ACC112 (cell line): ENCODE data around the gene FKBP7.

Source experiments
- H2AFZ ChIP-seq: fragments of 200-600 bp; sonication (generic); one replicate; pipeline ENCODE4 v1.6.0; 2017; ENCODE audit warnings: antibody characterized with exemption, low read length; ENCODE audit not compliant: unreplicated experiment
- H3K27ac ChIP-seq: fragments of 200-600 bp; sonication (generic); 2 replicates; pipeline ENCODE4 v1.5.1; 2014; ENCODE audit warnings: low read depth, mild to moderate bottlenecking, antibody characterized with exemption, low read length, moderate library complexity
- H3K27me3 ChIP-seq: fragments of 200-600 bp; sonication (generic); 2 replicates; pipeline ENCODE4 v1.6.1; 2014; ENCODE audit warnings: mild to moderate bottlenecking, antibody characterized with exemption, low read length, moderate library complexity, mixed read lengths; ENCODE audit not compliant: insufficient read depth
- H3K36me3 ChIP-seq: fragments of 200-600 bp; sonication (generic); 2 replicates; pipeline ENCODE4 v1.6.1; 2016; ENCODE audit warnings: mild to moderate bottlenecking, antibody characterized with exemption, low read length, moderate library complexity, mixed read lengths; ENCODE audit not compliant: insufficient read depth
- H3K4me1 ChIP-seq: fragments of 200-600 bp; sonication (generic); one replicate; pipeline ENCODE4 v1.6.1; 2016; ENCODE audit warnings: low read length, mixed read lengths; ENCODE audit not compliant: insufficient read depth, unreplicated experiment, control insufficient read depth
- H3K4me3 ChIP-seq: fragments of 200-600 bp; sonication (generic); 2 replicates; pipeline ENCODE4 v1.5.1; 2014; ENCODE audit warnings: mild to moderate bottlenecking, low read depth, low read length
- H3K79me2 ChIP-seq: fragments of 200-600 bp; sonication (generic); one replicate; pipeline ENCODE4 v1.6.0; 2016; ENCODE audit warnings: low read length; ENCODE audit not compliant: control insufficient read depth, unreplicated experiment, insufficient read depth

The FKBP7 gene

DNA sequence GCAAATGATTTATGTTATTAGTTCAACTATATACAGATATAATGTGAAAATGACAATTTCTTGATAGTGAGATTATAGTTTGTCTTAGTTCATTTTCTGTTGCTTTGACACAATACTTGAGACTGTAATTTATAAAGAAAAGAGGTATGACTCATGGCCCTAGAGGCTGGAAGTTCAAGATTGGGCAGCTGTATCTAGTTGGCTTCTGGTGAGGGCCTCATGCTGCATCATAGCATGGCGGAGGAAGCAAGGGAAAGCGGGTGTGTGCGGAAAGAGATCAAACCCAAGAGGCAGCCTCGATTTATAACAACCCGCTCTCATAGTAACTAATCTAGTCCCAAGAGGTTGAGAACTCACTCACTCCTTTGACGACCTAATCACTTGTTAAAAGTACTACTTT is 13.2 kb upstream of the FKBP7 start:
- no peak overlapping the region for H2AFZ ChIP-seq
- H3K79me2 ChIP-seq = peaks cover 8% of the 10 kb centered on the region
- H3K36me3 ChIP-seq = peaks cover 28% of the 10 kb centered on the region

GRCh38 chr2:178485356-178485755 is 7.0 kb upstream of the FKBP7 start:
- H3K36me3 ChIP-seq = peaks cover 16% of the 10 kb centered on the region; the same call in 1 of the 2 replicates
- peaks cover 56% of the 10 kb centered on the region for H3K79me2 ChIP-seq
- H3K27me3 ChIP-seq = no peaks in the 10 kb centered on the region
- no peak overlapping the region for H2AFZ ChIP-seq
- H3K27ac ChIP-seq = no peak overlapping the region
- H3K4me1 ChIP-seq = peaks cover 32% of the 10 kb centered on the region
- H3K4me3 ChIP-seq = no peak overlapping the region

More for the DNA sequence above, 13.2 kb upstream of the FKBP7 start:
- no peak overlapping the region for H3K4me3 ChIP-seq
- H3K27ac ChIP-seq = no peak overlapping the region
- H3K27me3 ChIP-seq = no peaks in the 10 kb centered on the region
- H3K4me1 ChIP-seq = no peaks in the 10 kb centered on the region

GRCh38 chr2:178484245-178485041 is 6.0 kb upstream of the FKBP7 start:
- Histone ChIP-seq H2AFZ (no peak overlapping the region), H3K27me3 (no peaks in the 10 kb centered on the region), H3K27ac (peak overlapping the region; percentile 45), H3K36me3 (peaks cover 10% of the 10 kb centered on the region; the same call in 1 of the 2 replicates), H3K79me2 (peaks cover 56% of the 10 kb centered on the region), H3K4me1 (peaks cover 36% of the 10 kb centered on the region), H3K4me3 (peak overlapping the region; percentile 53)

DNA sequence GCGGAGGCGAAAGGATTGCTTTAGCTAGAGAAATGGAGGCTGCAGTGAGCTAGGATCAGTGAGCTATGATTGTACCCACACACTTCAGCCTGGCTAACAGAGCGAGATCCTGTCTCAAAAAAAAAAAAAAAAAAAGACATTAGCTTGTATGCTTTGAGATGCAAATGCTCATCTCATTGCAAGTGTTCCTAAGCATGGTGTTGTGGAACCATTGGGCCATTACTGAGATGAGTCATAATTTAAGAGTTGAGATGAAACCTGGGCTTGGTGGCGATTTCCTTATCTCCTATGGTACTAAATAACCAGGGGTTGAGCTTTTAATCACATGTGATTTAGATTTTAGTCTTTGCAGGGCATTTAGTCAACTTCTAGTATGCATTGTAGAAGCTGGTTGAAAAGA is 4.0 kb upstream of the FKBP7 start:
- H3K36me3 ChIP-seq = peaks cover 10% of the 10 kb centered on the region; the same call in 1 of the 2 replicates
- H3K4me1 ChIP-seq = peaks cover 39% of the 10 kb centered on the region
- peak overlapping the region; percentile 89; the same call in 1 of the 2 replicates for H3K4me3 ChIP-seq
- H3K79me2 ChIP-seq = peaks cover 56% of the 10 kb centered on the region
- no peak overlapping the region for H3K27ac ChIP-seq
- no peaks in the 10 kb centered on the region for H3K27me3 ChIP-seq
- no peak overlapping the region for H2AFZ ChIP-seq

DNA sequence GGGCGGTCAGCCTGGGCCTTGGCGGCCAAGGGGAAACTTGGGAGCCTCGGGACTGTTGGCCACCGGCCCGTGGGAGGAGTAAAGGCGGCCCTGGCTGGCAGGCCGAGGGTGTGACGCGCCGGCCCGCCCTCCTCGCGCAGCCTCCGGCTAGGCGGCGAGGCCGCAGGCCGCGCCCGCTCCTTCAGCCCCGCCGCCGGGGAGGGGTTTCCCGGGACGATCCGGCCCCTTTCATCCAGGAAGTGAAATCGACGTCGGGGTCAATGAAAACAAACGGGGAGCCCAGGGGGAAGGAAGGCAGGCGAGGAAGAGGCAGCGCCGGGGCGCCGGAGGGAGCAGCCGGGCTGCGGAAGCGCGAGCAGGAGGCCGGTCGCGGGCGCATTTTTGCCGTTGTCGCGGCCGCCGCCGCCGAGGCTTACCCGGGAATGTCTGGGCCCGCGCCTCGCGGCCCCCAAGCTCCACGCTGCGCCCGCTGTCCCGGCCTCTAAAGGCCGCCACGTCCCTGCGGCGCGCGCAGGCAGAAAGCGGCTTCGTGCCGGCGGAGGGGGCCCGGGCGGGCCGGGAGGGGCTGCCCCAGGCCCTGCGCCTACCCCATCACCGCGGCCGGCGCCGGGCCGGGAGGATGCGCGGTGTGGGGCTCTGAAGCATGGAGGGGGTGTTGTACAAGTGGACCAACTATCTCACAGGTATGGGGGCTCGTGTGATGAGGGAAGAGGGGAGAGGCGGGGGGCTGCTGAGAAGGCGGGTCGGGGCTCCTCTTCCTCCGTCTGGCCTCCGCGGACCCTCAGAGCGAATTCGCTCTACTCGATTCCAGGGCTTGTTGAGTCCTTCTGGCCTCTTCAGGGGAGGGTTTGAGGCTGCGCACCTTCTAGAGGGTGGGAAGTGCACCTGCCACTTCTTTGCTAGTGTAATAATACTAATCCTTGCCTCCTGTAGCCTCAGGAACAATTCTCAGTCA is 2.1 kb upstream of the FKBP7 start, which contains the start of gene PLEKHA3:
Gene PLEKHA3 (plus strand): TSS at position 231 of the 955 bp plus-strand sequence. CDS start 413 bp downstream, at position 644.
- H3K27ac ChIP-seq = peak within 1 kb of the TSS; percentile 75
- no peaks in the 10 kb centered on the region for H3K27me3 ChIP-seq
- peaks cover 55% of the 10 kb centered on the region for H3K79me2 ChIP-seq
- no peaks in the 10 kb centered on the region for H3K36me3 ChIP-seq
- peak within 1 kb of the TSS; percentile 82 for H2AFZ ChIP-seq
- peaks cover 41% of the 10 kb centered on the region for H3K4me1 ChIP-seq
- peak within 1 kb of the TSS; percentile 89 for H3K4me3 ChIP-seq

DNA sequence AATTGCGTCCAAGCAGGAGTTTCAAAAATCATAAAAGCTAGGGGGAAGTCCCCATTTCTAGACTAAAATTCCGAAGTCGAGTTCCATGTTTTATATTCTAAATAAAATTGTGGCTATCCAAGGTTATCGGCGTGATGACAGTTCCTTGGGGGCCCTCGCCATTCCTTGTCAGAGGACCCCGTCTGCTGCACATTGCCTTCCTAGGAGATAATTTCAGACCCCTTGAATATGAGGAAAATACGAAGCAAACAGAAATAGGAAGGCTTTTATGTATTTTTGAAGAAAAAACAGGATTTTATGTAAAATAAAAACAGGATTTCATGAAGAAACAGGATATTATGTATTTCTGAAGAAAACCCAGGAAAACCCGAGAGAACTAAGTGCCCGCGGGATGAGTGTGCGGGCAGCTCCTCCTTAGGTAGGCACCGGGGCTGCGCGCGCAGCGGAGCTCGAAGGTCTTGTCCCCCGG is 1.4 kb upstream of the FKBP7 start:
- Histone ChIP-seq H3K79me2 (peaks cover 48% of the 10 kb centered on the region), H3K4me1 (peaks cover 34% of the 10 kb centered on the region), H3K4me3 (peak overlapping the region; percentile 89), H2AFZ (peak overlapping the region; percentile 82), H3K27ac (peak overlapping the region; percentile 75), H3K27me3 (no peaks in the 10 kb centered on the region), H3K36me3 (no peaks in the 10 kb centered on the region)

DNA sequence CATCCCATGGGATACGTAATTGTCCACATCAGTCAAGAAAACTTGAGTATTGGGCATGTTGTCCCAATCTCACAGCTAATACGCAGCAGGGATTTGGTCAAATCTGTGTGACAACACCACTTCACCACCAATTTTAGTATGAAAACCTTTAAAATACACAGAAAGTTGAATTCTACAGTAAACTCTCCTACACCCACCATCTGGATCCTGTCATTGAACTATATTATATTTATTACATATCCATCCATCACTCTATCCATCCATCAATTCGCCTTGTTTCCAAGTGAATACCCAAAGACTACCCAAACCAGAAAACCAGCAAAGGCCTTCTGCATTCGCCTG is 846 bp upstream of the FKBP7 start:
- no peaks in the 10 kb centered on the region for H3K27me3 ChIP-seq
- H3K36me3 ChIP-seq = no peaks in the 10 kb centered on the region
- peaks cover 42% of the 10 kb centered on the region for H3K79me2 ChIP-seq
- peak overlapping the region; percentile 89 for H3K4me3 ChIP-seq
- peak overlapping the region; percentile 75 for H3K27ac ChIP-seq
- peak overlapping the region; percentile 82 for H2AFZ ChIP-seq
- peaks cover 28% of the 10 kb centered on the region for H3K4me1 ChIP-seq

DNA sequence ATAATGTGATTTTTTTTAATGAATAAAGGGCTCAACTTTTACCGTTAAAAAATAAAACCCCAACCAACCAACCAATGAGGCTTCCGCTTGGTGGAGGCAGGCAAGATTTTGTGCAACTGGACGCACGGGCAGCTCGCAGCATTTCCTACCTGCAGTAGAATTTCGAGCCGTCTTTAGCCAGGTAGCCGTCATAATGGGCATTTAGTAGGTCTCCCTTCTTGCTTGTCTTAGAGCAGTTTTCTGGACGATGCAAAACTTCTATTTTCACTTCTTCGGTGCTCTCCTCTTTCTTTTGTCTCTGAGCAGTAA is 316 bp downstream of the FKBP7 start:
- H3K4me1 ChIP-seq = peaks cover 23% of the 10 kb centered on the region
- peak overlapping the region; percentile 75 for H3K27ac ChIP-seq
- H2AFZ ChIP-seq = peak overlapping the region; percentile 92
- peaks cover 34% of the 10 kb centered on the region for H3K79me2 ChIP-seq
- no peaks in the 10 kb centered on the region for H3K36me3 ChIP-seq
- peak overlapping the region; percentile 89 for H3K4me3 ChIP-seq
- no peaks in the 10 kb centered on the region for H3K27me3 ChIP-seq

- Histone ChIP-seq H3K27me3 (no peaks in the 10 kb centered on the region), H3K4me1 (peaks cover 23% of the 10 kb centered on the region), H2AFZ (peak overlapping the region; percentile 92), H3K79me2 (peaks cover 29% of the 10 kb centered on the region), H3K4me3 (peak overlapping the region; percentile 89), H3K36me3 (no peaks in the 10 kb centered on the region), H3K27ac (0 out of 2 replicates have a peak overlapping the region, but pooled peaks have one; percentile 75)
These were observed 814 bp downstream of the FKBP7 start for GRCh38 chr2:178477443-178478129.

GRCh38 chr2:178476477-178476876 is 1.9 kb downstream of the FKBP7 start:
- Histone ChIP-seq H3K4me1 (peaks cover 13% of the 10 kb centered on the region), H3K4me3 (no peak overlapping the region), H2AFZ (no peak overlapping the region), H3K36me3 (no peaks in the 10 kb centered on the region), H3K27ac (no peak overlapping the region), H3K79me2 (peaks cover 18% of the 10 kb centered on the region), H3K27me3 (no peaks in the 10 kb centered on the region)
